ENCODE data around the gene NCAPG2.

Gene NCAPG2

GRCh38 chr7:158612546-158612945 is 92.1 kb downstream of the NCAPG2 start:
- no peak for TF ChIP-seq CTCF (IDR thresholded peaks at IDR 0.05; ENCODE audit: unreplicated experiment in 3 of 3)
- no peaks in the 10 kb centered on the region for H3K9me3 Mint-ChIP-seq
- peaks cover 7% of the 10 kb centered on the region for H3K36me3 Mint-ChIP-seq (ENCODE audit: low read depth)
- H3K4me1 Mint-ChIP-seq = no peaks in the 10 kb centered on the region
- no peaks in the 10 kb centered on the region for H3K27me3 Mint-ChIP-seq (ENCODE audit: low read depth)
- no peak overlapping the region for H3K4me3 Mint-ChIP-seq
- no peak overlapping the region for H3K27ac Mint-ChIP-seq

- no peak overlapping the region for H3K4me3 Mint-ChIP-seq
- no peaks in the 10 kb centered on the region for H3K27me3 Mint-ChIP-seq (ENCODE audit: low read depth)
- no peaks in the 10 kb centered on the region for H3K9me3 Mint-ChIP-seq
- no peaks in the 10 kb centered on the region for H3K4me1 Mint-ChIP-seq
- H3K36me3 Mint-ChIP-seq (ENCODE audit: low read depth) = peaks cover 10% of the 10 kb centered on the region
- H3K27ac Mint-ChIP-seq = no peak overlapping the region
- no peak for TF ChIP-seq CTCF (IDR thresholded peaks at IDR 0.05; ENCODE audit: unreplicated experiment in 3 of 3)
These were observed 93.1 kb downstream of the NCAPG2 start for GRCh38 chr7:158611541-158611940.

GRCh38 chr7:158609313-158609974 is 95.2 kb downstream of the NCAPG2 start:
- no peaks in the 10 kb centered on the region for H3K9me3 Mint-ChIP-seq
- no peak for TF ChIP-seq CTCF (IDR thresholded peaks at IDR 0.05; ENCODE audit: unreplicated experiment in 3 of 3)
- peak overlapping the region in 1 of 3 experiments; percentile 59 for H3K27ac Mint-ChIP-seq
- H3K36me3 Mint-ChIP-seq (ENCODE audit: low read depth) = peaks cover 10% of the 10 kb centered on the region
- no peaks in the 10 kb centered on the region for H3K4me1 Mint-ChIP-seq
- H3K27me3 Mint-ChIP-seq (ENCODE audit: low read depth) = no peaks in the 10 kb centered on the region
- H3K4me3 Mint-ChIP-seq = no peak overlapping the region

- no peak for TF ChIP-seq CTCF (IDR thresholded peaks at IDR 0.05; ENCODE audit: unreplicated experiment in 3 of 3)
- H3K9me3 Mint-ChIP-seq = no peaks in the 10 kb centered on the region
- no peaks in the 10 kb centered on the region for H3K4me1 Mint-ChIP-seq
- no peak overlapping the region for H3K4me3 Mint-ChIP-seq
- H3K27ac Mint-ChIP-seq = no peak overlapping the region
- H3K27me3 Mint-ChIP-seq (ENCODE audit: low read depth) = no peaks in the 10 kb centered on the region
- H3K36me3 Mint-ChIP-seq (ENCODE audit: low read depth) = peaks cover 10% of the 10 kb centered on the region
These were observed 97.0 kb downstream of the NCAPG2 start for GRCh38 chr7:158607563-158607962.

- H3K36me3 Mint-ChIP-seq (ENCODE audit: low read depth) = peaks cover 10% of the 10 kb centered on the region
- H3K4me1 Mint-ChIP-seq = no peaks in the 10 kb centered on the region
- TF ChIP-seq CTCF (IDR thresholded peaks at IDR 0.05; ENCODE audit: unreplicated experiment in 3 of 3) = no peak
- H3K27ac Mint-ChIP-seq = no peak overlapping the region
- no peaks in the 10 kb centered on the region for H3K27me3 Mint-ChIP-seq (ENCODE audit: low read depth)
- no peak overlapping the region for H3K4me3 Mint-ChIP-seq
- no peaks in the 10 kb centered on the region for H3K9me3 Mint-ChIP-seq
These were observed 97.8 kb downstream of the NCAPG2 start for GRCh38 chr7:158606671-158607424.

GRCh38 chr7:158606129-158606528 is 98.5 kb downstream of the NCAPG2 start:
- Mint-ChIP-seq H3K4me1 (no peaks in the 10 kb centered on the region), H3K4me3 (no peak overlapping the region), H3K27ac (no peak overlapping the region), H3K9me3 (no peaks in the 10 kb centered on the region), H3K27me3 (ENCODE audit: low read depth) (no peaks in the 10 kb centered on the region), H3K36me3 (ENCODE audit: low read depth) (peaks cover 10% of the 10 kb centered on the region)
- no peak for TF ChIP-seq CTCF (IDR thresholded peaks at IDR 0.05; ENCODE audit: unreplicated experiment in 3 of 3)

All from nephron (organoid).